Activated CD4-positive, CD25-positive, alpha-beta regulatory T cell (primary cell): ENCODE data around the gene GRIN2C.

ENCODE experiments used
- DNase-seq, 4 experiments: peaks; one replicate each; lab custom pipeline; 2025; lab: John Stamatoyannopoulos, UW

The GRIN2C gene

GRCh38 chr17:74800531-74800930 lies 59.2 kb downstream of the GRIN2C start:
- DNase-seq: no peak

- no peak for DNase-seq
Measured at GRCh38 chr17:74799097-74799496, 60.6 kb downstream of the GRIN2C start.

- no peak for DNase-seq
Measured at GRCh38 chr17:74798239-74798707, 61.4 kb downstream of the GRIN2C start.

- DNase-seq: no peak
Measured at GRCh38 chr17:74797824-74798223, 61.9 kb downstream of the GRIN2C start.

GRCh38 chr17:74796866-74797265 lies 62.8 kb downstream of the GRIN2C start:
- DNase-seq: no peak

- no peak for DNase-seq
Measured at GRCh38 chr17:74796211-74796610, 63.5 kb downstream of the GRIN2C start.

- no peak for DNase-seq
Measured at GRCh38 chr17:74795327-74796020, 64.2 kb downstream of the GRIN2C start.

GRCh38 chr17:74792586-74793105 lies 67.0 kb downstream of the GRIN2C start:
- DNase-seq: no peak
